HUES6 (cell line): Measurements from ENCODE around the gene NGFR.

Experiments
- H3K27ac ChIP-seq: 2 replicates; pipeline ENCODE4 v1.7.0; 2013; ENCODE audit warnings: low read depth, mild to moderate bottlenecking, low read length, inconsistent platforms
- H3K27me3 ChIP-seq: 2 replicates; pipeline ENCODE4 v1.6.1; 2013; ENCODE audit warnings: low read length; ENCODE audit not compliant: control insufficient read depth, insufficient read depth
- H3K36me3 ChIP-seq: 2 replicates; pipeline ENCODE4 v1.6.1; 2013; ENCODE audit warnings: low read length; ENCODE audit not compliant: control insufficient read depth, insufficient read depth
- H3K4me1 ChIP-seq: 2 replicates; pipeline ENCODE4 v1.6.1; 2013; ENCODE audit warnings: low read length; ENCODE audit not compliant: control insufficient read depth, insufficient read depth
- H3K4me3 ChIP-seq: 2 replicates; pipeline ENCODE4 v1.5.1; 2013; ENCODE audit warnings: low read depth, low read length
- H3K9ac ChIP-seq: one replicate; pipeline ENCODE4 v1.6.1; 2013; ENCODE audit warnings: mild to moderate bottlenecking, low read length
- H3K9me3 ChIP-seq: 2 replicates; pipeline ENCODE4 v1.6.1; 2013; ENCODE audit warnings: low read depth, low read length; ENCODE audit not compliant: control insufficient read depth, insufficient read depth

Gene NGFR

GRCh38 chr17:49471089-49471683 lies 23.9 kb upstream of the NGFR start:
- peaks cover 19% of the 10 kb centered on the region; the same call in 1 of the 2 replicates for H3K4me1 ChIP-seq
- H3K27me3 ChIP-seq = peaks cover 51% of the 10 kb centered on the region
- no peak overlapping the region for H3K4me3 ChIP-seq
- no peak overlapping the region for H3K9ac ChIP-seq
- peaks cover 2% of the 10 kb centered on the region; the same call in 1 of the 2 replicates for H3K9me3 ChIP-seq
- H3K36me3 ChIP-seq = no peaks in the 10 kb centered on the region
- H3K27ac ChIP-seq = no peak overlapping the region

DNA sequence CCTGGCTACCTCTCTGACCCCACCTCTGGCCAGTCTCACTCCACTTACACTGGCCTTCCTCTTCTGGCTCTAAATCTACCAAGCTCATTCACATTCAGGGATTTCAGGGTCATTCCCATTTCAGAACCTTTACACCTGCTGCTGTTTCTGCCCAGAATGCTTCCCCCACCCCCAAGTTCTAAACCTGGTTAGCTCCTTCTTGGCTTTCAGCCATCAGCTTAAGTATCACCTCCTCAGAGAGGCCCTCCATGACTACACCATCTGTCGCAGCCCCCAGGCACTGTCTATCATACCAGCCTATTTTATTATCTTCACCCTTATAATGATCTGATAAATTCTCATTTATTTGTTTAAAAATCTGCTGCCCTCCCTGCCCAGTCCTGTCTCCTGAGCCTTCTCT lies 23.3 kb upstream of the NGFR start:
- peaks cover 19% of the 10 kb centered on the region; the same call in 1 of the 2 replicates for H3K4me1 ChIP-seq
- peaks cover 2% of the 10 kb centered on the region; the same call in 1 of the 2 replicates for H3K9me3 ChIP-seq
- H3K9ac ChIP-seq = no peak overlapping the region
- no peak overlapping the region for H3K4me3 ChIP-seq
- peaks cover 52% of the 10 kb centered on the region for H3K27me3 ChIP-seq
- H3K27ac ChIP-seq = no peak overlapping the region
- no peaks in the 10 kb centered on the region for H3K36me3 ChIP-seq

DNA sequence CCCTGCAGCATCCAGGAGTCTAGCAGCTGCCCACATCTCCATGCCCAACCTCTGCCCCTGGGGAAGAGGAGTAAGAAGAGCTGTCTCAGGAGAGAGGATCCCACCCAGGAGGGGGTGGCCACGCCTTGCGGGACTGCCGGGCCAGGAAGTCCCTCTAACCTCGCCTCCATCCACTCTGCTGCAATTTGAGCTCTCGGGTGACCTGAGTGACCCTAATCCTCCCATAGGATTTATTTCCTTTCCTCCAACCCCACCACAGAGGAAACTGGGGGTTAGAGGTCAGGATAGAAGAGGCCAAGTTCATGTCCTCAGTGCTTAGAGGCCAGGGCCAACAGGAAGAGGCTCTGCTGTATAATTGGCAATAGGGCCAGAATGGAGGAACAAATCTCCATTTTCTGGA lies 22.6 kb upstream of the NGFR start:
- Histone ChIP-seq H3K9ac (no peak overlapping the region), H3K27ac (no peak overlapping the region), H3K9me3 (peaks cover 2% of the 10 kb centered on the region; the same call in 1 of the 2 replicates), H3K36me3 (no peaks in the 10 kb centered on the region), H3K27me3 (peaks cover 48% of the 10 kb centered on the region), H3K4me3 (no peak overlapping the region), H3K4me1 (peaks cover 19% of the 10 kb centered on the region; the same call in 1 of the 2 replicates)

- peaks cover 51% of the 10 kb centered on the region for H3K27me3 ChIP-seq
- no peaks in the 10 kb centered on the region for H3K36me3 ChIP-seq
- H3K27ac ChIP-seq = no peak overlapping the region
- H3K4me1 ChIP-seq = peaks cover 27% of the 10 kb centered on the region
- H3K9ac ChIP-seq = no peak overlapping the region
- H3K9me3 ChIP-seq = peaks cover 2% of the 10 kb centered on the region; the same call in 1 of the 2 replicates
- no peak overlapping the region for H3K4me3 ChIP-seq
Observed at GRCh38 chr17:49473900-49474751, 21.0 kb upstream of the NGFR start.

GRCh38 chr17:49477709-49478108 lies 17.4 kb upstream of the NGFR start:
- H3K36me3 ChIP-seq = no peaks in the 10 kb centered on the region
- no peak overlapping the region for H3K27ac ChIP-seq
- H3K4me1 ChIP-seq = peaks cover 16% of the 10 kb centered on the region
- peaks cover 2% of the 10 kb centered on the region; the same call in 1 of the 2 replicates for H3K9me3 ChIP-seq
- H3K9ac ChIP-seq = no peak overlapping the region
- peaks cover 28% of the 10 kb centered on the region for H3K27me3 ChIP-seq
- H3K4me3 ChIP-seq = no peak overlapping the region

GRCh38 chr17:49480836-49481615 lies 14.1 kb upstream of the NGFR start:
- no peaks in the 10 kb centered on the region for H3K9me3 ChIP-seq
- H3K4me3 ChIP-seq = no peak overlapping the region
- no peaks in the 10 kb centered on the region for H3K36me3 ChIP-seq
- H3K9ac ChIP-seq = no peak overlapping the region
- H3K27me3 ChIP-seq = peaks cover 31% of the 10 kb centered on the region
- H3K27ac ChIP-seq = no peak overlapping the region
- peaks cover 32% of the 10 kb centered on the region for H3K4me1 ChIP-seq

DNA sequence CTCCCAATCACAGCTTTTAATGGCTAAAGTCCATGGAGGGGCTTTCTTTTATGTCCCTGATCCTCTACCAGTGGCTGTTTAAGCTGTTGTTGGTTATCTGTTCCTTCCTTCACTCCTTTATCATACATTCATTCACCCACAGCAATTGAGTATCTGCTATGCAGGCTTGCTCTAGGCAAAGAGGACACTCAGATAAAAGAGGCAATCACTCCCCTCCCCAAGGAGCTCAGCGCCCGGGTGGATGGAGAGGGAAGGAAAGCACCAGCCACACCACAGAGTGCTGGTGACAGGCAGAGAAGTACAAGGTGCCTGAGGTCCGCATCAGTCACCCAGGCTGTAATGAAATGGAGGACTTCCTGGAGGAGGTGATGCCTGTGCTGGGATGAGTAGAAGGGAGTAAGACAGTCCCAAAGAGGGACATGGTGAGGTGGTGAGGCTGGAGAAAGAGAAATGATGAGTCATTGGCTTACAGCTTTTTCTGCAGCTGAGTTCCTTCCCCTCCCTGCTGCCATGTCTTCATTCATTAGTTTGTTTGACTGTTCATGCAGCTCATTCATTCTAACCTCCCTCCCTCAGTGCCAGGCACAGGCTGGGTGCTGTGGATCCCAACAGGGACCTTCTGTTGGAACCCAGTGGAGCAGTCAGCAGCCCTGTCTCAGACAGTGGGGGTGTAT lies 12.8 kb upstream of the NGFR start:
- no peaks in the 10 kb centered on the region for H3K36me3 ChIP-seq
- H3K27ac ChIP-seq = no peak overlapping the region
- H3K27me3 ChIP-seq = peaks cover 29% of the 10 kb centered on the region
- H3K4me1 ChIP-seq = peaks cover 44% of the 10 kb centered on the region
- no peak overlapping the region for H3K9ac ChIP-seq
- H3K4me3 ChIP-seq = no peak overlapping the region
- no peaks in the 10 kb centered on the region for H3K9me3 ChIP-seq

DNA sequence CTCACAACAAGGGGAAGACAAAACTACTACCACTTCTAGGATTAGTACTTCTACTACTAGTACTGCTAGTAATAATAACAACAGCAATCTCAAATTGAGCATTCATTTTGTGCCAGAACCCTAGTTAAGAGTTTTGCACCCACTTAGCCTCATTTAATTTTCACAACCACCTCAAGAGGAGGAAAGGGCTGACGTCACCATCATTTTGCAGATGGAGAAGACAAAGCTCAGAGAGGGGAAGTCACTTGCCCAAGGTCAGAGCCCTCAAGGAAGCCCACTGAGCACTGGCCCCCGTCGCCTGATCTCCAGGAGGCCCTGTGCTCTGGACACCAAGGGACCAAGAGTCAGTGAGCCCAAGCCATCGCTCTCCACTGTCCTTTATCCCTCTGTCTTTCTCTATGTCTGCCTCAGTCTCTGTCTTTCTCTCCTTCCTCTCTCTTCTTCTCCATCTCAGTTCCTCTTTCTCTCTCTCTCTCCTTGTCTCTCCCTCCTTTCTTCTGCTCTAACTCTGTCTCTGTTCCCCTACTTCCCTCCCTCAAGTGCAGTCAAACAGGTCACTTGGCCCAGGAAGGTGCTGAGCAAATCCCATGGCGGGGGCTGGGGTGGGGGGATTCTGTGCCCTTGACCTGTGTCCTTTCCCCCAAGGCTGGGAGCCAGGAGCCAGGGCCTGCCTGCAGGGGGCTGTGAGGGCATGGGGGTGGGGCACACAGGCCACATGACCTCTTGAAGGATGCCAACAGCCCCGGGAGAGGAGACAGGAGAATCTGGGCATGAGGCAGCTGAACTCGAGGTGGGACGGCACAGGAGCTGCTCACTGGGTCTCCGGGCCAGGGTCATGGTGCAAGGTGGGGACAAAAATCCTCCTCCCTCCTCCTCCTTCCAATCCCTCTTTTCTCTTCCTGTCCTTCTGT lies 11.2 kb upstream of the NGFR start:
- Histone ChIP-seq H3K9me3 (no peaks in the 10 kb centered on the region), H3K36me3 (no peaks in the 10 kb centered on the region), H3K27ac (no peak overlapping the region), H3K27me3 (peaks cover 17% of the 10 kb centered on the region), H3K9ac (no peak overlapping the region), H3K4me3 (no peak overlapping the region), H3K4me1 (peaks cover 42% of the 10 kb centered on the region)

- H3K4me1 ChIP-seq = peaks cover 37% of the 10 kb centered on the region
- H3K36me3 ChIP-seq = no peaks in the 10 kb centered on the region
- H3K9ac ChIP-seq = no peak overlapping the region
- H3K27ac ChIP-seq = no peak overlapping the region
- H3K4me3 ChIP-seq = no peak overlapping the region
- H3K27me3 ChIP-seq = peaks cover 14% of the 10 kb centered on the region; the same call in 1 of the 2 replicates
- no peaks in the 10 kb centered on the region for H3K9me3 ChIP-seq
Observed at GRCh38 chr17:49484588-49484987, 10.5 kb upstream of the NGFR start.
